ENCODE data around the gene ELF4. TPM values are rescaled to one million over a fixed set of nuclear protein-coding genes. Genes with fewer than 3 reads are reported as not detected.

Gene ELF4
- total RNA-seq, 3 donors from 2014 or later (not counting 1 experiment from before 2014, with no cell fraction given): 83.3 to 105 (median 98.7) TPM

GRCh38 chrX:130108647-130109428 lies 1.5 kb downstream of the ELF4 start:
- peak in 1 of 2 donors; percentile 65 for DNase-seq
- Histone ChIP-seq H3K9me3 (ENCODE audit: control insufficient read depth, insufficient read depth, low read length) (no peaks in the 10 kb centered on the region), H3K36me3 (ENCODE audit: control insufficient read depth, insufficient read depth, low read length) (no peaks in the 10 kb centered on the region), H3K27ac (ENCODE audit: low read length) (peak overlapping the region; percentile 79), H3K4me3 (ENCODE audit: low read length) (peak overlapping the region; percentile 48), H3K27me3 (ENCODE audit: control insufficient read depth, insufficient read depth, low read length) (no peaks in the 10 kb centered on the region), H3K4me1 (ENCODE audit: control insufficient read depth, insufficient read depth, low read length) (peaks cover 55% of the 10 kb centered on the region)
- H3K36me3 Mint-ChIP-seq: no peaks in the 10 kb centered on the region
- H3K9me3 Mint-ChIP-seq: no peaks in the 10 kb centered on the region
- peak; percentile 59 to 79 (median 68) for ATAC-seq
- H3K27ac Mint-ChIP-seq: peak overlapping the region; percentile 83 to 91
- 5% methylated on average over 4 of the region's 9 CpGs for WGBS (ENCODE audit: insufficient coverage)
- no peaks in the 10 kb centered on the region for H3K27me3 Mint-ChIP-seq (ENCODE audit: low read depth in 2 of 2)
- H3K4me3 Mint-ChIP-seq: peak overlapping the region; percentile 91
- H3K4me1 Mint-ChIP-seq: peaks cover 38 to 51% of the 10 kb centered on the region in 2 donors
- TF ChIP-seq CTCF (IDR thresholded peaks at IDR 0.05): no peak
- intact Hi-C loops (cut with micrococcal nuclease): no loop called here

GRCh38 chrX:130106071-130106470 lies 4.2 kb downstream of the ELF4 start:
- DNase-seq: no peak
- peaks cover 48 to 65% of the 10 kb centered on the region in 2 donors for H3K4me1 Mint-ChIP-seq
- H3K36me3 Mint-ChIP-seq: peaks cover 1% of the 10 kb centered on the region
- peak overlapping the region; percentile 83 to 91 for H3K27ac Mint-ChIP-seq
- intact Hi-C loops (cut with micrococcal nuclease): loop anchor here (2.0 kb wide), 1 partner anchor 21 kb away; no protein-coding TSS in a partner anchor
- WGBS (ENCODE audit: insufficient coverage): 35% methylated on average over 5 of the region's 10 CpGs
- ATAC-seq: no peak
- no peaks in the 10 kb centered on the region for H3K9me3 Mint-ChIP-seq
- H3K9me3 ChIP-seq (ENCODE audit: control insufficient read depth, insufficient read depth, low read length): no peaks in the 10 kb centered on the region
- H3K27me3 ChIP-seq (ENCODE audit: control insufficient read depth, insufficient read depth, low read length): no peaks in the 10 kb centered on the region
- no peak overlapping the region for H3K4me3 ChIP-seq (ENCODE audit: low read length)
- no peaks in the 10 kb centered on the region for H3K36me3 ChIP-seq (ENCODE audit: control insufficient read depth, insufficient read depth, low read length)
- peaks cover 61% of the 10 kb centered on the region for H3K4me1 ChIP-seq (ENCODE audit: control insufficient read depth, insufficient read depth, low read length)
- no peak overlapping the region for H3K27ac ChIP-seq (ENCODE audit: low read length)
- no peak for TF ChIP-seq CTCF (IDR thresholded peaks at IDR 0.05)
- peaks cover 0 to 2% of the 10 kb centered on the region in 2 donors for H3K27me3 Mint-ChIP-seq (ENCODE audit: low read depth in 2 of 2)
- H3K4me3 Mint-ChIP-seq: peak overlapping the region; percentile 71

GRCh38 chrX:130105244-130105643 lies 5.1 kb downstream of the ELF4 start:
- H3K27me3 ChIP-seq (ENCODE audit: control insufficient read depth, insufficient read depth, low read length): no peaks in the 10 kb centered on the region
- ATAC-seq (no peak), DNase-seq (no peak)
- no peak overlapping the region for H3K27ac ChIP-seq (ENCODE audit: low read length)
- no CpG with 5 or more reads among the region's 3 CpGs for WGBS (ENCODE audit: insufficient coverage)
- peak overlapping the region in 1 of 2 donors; percentile 91 for H3K27ac Mint-ChIP-seq
- no peaks in the 10 kb centered on the region for H3K9me3 Mint-ChIP-seq
- peaks cover 57 to 74% of the 10 kb centered on the region in 2 donors for H3K4me1 Mint-ChIP-seq
- peaks cover 65% of the 10 kb centered on the region for H3K4me1 ChIP-seq (ENCODE audit: control insufficient read depth, insufficient read depth, low read length)
- peaks cover 0 to 8% of the 10 kb centered on the region in 2 donors for H3K27me3 Mint-ChIP-seq (ENCODE audit: low read depth in 2 of 2)
- H3K4me3 Mint-ChIP-seq: peak overlapping the region; percentile 0
- no peak overlapping the region for H3K4me3 ChIP-seq (ENCODE audit: low read length)
- TF ChIP-seq CTCF (IDR thresholded peaks at IDR 0.05): no peak
- H3K36me3 ChIP-seq (ENCODE audit: control insufficient read depth, insufficient read depth, low read length): no peaks in the 10 kb centered on the region
- H3K36me3 Mint-ChIP-seq: peaks cover 7% of the 10 kb centered on the region
- intact Hi-C loops (cut with micrococcal nuclease): no loop called here
- no peaks in the 10 kb centered on the region for H3K9me3 ChIP-seq (ENCODE audit: control insufficient read depth, insufficient read depth, low read length)

Measured in natural killer cell (primary cell).